ENCODE measurements around the gene ANKRD37. TPM values are rescaled to one million over a fixed set of nuclear protein-coding genes. Genes with fewer than 3 reads are reported as not detected.

ANKRD37 gene
- total and polyA plus RNA-seq, 3 donors from 2014 or later: 12.7 to 23.7 (median 19.6) TPM

GRCh38 chr4:185421366-185422124 lies 24.9 kb downstream of the ANKRD37 start:
- Histone ChIP-seq H3K4me1 (peaks cover 30% of the 10 kb centered on the region), H3K27ac (peak overlapping the region; percentile 6 to 60)
- intact Hi-C loops (cut with DNase I; ENCODE audit: low total_unique reads): no loop called here

DNA sequence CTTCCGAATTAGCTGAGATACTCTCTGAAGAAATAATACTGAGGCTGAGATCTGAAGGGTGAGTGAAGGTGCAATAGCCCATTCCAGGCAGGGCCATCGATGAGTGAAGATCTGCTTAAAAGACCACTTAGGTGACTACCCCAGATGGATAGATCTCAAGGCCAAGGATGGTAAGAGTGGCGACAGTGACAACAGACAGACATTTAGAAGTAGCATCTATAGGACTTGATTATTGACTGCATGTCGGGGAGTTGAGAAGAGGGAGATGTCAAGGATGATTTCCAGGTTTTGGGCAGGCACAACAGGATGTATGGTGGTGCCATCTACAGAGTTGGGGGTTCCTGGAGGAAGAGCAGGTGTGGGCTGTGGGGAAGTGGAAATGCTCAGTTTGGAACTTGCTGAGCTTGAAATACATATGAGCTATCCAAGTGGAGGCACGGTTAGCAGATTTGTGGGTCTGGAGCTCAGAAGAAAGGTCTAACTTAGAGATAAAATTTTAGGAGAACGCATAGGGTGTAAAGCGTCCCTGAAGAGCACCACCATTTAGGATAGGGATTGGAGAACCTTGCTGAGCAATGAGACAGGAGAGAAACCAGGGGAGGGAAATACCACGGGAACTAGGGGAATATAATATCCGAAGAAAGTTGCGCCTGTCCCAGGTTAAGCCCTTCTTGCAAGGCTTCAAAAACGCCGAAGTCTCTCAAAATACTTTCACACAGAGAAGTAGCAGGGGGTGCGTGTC lies 28.4 kb downstream of the ANKRD37 start:
- Histone ChIP-seq H3K9me3 (no peaks in the 10 kb centered on the region), H3K27me3 (no peaks in the 10 kb centered on the region), H3K36me3 (ENCODE audit: low read depth, missing control alignments) (no peaks in the 10 kb centered on the region), H3K4me1 (peaks cover 30% of the 10 kb centered on the region), H3K4me3 (peak overlapping the region; percentile 88 to 93), H3K27ac (peak overlapping the region; percentile 97 to 99)
- WGBS, 2 donors: 13% methylated on average over 12 of the region's 13 CpGs
- intact Hi-C loops (cut with DNase I; ENCODE audit: low total_unique reads): no loop called here
- TF ChIP-seq, protein P1, sequence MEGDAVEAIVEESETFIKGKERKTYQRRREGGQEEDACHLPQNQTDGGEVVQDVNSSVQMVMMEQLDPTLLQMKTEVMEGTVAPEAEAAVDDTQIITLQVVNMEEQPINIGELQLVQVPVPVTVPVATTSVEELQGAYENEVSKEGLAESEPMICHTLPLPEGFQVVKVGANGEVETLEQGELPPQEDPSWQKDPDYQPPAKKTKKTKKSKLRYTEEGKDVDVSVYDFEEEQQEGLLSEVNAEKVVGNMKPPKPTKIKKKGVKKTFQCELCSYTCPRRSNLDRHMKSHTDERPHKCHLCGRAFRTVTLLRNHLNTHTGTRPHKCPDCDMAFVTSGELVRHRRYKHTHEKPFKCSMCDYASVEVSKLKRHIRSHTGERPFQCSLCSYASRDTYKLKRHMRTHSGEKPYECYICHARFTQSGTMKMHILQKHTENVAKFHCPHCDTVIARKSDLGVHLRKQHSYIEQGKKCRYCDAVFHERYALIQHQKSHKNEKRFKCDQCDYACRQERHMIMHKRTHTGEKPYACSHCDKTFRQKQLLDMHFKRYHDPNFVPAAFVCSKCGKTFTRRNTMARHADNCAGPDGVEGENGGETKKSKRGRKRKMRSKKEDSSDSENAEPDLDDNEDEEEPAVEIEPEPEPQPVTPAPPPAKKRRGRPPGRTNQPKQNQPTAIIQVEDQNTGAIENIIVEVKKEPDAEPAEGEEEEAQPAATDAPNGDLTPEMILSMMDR (IDR thresholded peaks at IDR 0.05): no peak
- TF ChIP-seq POLR2A (IDR thresholded peaks at IDR 0.05): no peak
- DNase-seq: no peak

More at GRCh38 chr4:185421366-185422124, 24.9 kb downstream of the ANKRD37 start:
- TF ChIP-seq, protein P1 (IDR thresholded peaks at IDR 0.05): no peak
- no peak for TF ChIP-seq POLR2A (IDR thresholded peaks at IDR 0.05)
- Histone ChIP-seq H3K27me3 (no peaks in the 10 kb centered on the region), H3K4me3 (no peak overlapping the region), H3K36me3 (ENCODE audit: low read depth, missing control alignments) (no peaks in the 10 kb centered on the region), H3K9me3 (no peaks in the 10 kb centered on the region)
- 23 to 42% methylated on average over 2 of the region's 2 CpGs for WGBS, 2 donors
- DNase-seq: no peak

DNA sequence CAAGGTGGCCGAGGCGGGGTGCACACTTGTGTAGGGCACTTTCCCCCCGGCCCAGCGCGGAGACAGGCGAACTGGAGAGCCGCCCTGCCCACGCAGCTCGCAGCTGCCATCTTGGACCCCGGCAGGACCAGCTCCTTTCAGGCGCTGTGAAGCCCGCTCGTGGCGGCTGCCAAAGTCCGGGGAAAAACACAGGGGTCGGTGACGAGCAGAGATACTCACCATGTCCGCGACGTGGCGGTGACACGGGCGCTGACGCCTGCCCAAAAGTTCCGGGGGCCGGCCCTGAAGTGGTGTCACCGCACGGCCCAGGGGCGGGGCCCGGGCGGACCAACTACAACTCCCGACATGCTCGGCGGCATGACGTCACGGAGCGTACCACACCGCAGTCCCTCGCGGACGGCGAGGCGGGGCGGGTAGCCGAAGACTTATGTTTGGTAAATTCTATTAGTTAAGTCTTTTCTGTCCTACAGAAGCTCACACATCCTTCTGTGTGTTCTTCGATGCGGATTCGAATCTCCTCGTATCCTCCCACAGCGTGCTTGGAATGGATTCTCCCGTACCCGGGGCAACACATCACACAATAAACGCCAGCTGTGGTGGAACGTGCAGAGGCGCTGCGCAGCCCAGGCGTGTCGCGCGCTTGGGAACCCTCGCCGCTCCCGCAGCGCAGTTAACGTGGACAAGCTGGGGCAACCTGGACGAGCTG lies 29.2 kb downstream of the ANKRD37 start, which contains the start of gene UFSP2:
Gene UFSP2 (minus strand): TSS at position 318 of the 706 bp plus-strand sequence. CDS start 96 bp downstream, at position 222.
- Histone ChIP-seq H3K36me3 (ENCODE audit: low read depth, missing control alignments) (no peaks in the 10 kb centered on the region), H3K9me3 (no peaks in the 10 kb centered on the region), H3K27me3 (no peaks in the 10 kb centered on the region), H3K27ac (peak within 1 kb of the TSS; percentile 97 to 99), H3K4me1 (peaks cover 30% of the 10 kb centered on the region), H3K4me3 (peak within 1 kb of the TSS; percentile 88 to 93)
- WGBS, 2 donors: 0 to 1% methylated on average over 15 to 58 of the region's 66 CpGs
- DNase-seq: peak; percentile 92
- intact Hi-C loops (cut with DNase I; ENCODE audit: low total_unique reads): no loop called here
- TF ChIP-seq, protein P1 (IDR thresholded peaks at IDR 0.05): peak in 1 of 3 experiments; percentile 9
- peak; percentile 61 for TF ChIP-seq POLR2A (IDR thresholded peaks at IDR 0.05)

DNA sequence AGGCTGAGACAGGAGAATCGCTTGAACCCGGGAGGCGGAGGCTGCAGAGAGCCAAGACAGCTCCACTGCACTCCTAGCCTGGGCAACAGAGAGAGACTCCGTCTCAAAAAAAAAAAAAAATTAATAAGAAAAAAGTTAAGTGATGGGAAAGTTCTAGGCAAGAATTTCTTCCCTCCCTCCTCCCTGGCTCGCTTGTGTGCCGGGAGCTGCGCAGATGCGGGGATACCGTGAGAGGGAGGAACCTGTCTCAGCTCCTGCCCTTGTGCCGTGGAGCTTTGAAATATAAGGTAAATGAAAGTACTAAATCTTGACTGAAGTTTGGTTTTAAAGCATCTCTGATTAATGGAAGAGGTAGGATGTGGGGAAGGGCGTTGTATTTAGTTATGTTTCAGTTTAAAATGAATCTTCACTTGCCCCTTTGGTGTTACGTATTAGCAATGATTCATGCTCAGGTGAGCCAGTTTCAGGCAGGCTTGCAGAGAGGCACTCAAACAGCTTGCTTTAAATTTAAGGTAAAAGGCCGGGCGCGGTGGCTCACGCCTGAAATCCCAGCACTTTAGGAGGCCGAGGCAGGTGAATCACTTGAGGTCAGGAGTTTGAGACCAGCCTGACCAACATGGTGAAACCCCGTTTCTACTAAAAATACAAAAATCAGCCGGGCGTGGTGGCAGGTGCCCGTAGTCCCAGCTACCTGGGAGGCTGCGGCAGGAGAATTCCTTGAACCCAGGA lies 30.5 kb downstream of the ANKRD37 start:
- 64 to 72% methylated on average over 22 of the region's 22 CpGs for WGBS, 2 donors
- intact Hi-C loops (cut with DNase I; ENCODE audit: low total_unique reads): no loop called here
- Histone ChIP-seq H3K36me3 (ENCODE audit: low read depth, missing control alignments) (no peaks in the 10 kb centered on the region), H3K27ac (no peak overlapping the region), H3K4me3 (peak overlapping the region; percentile 0 to 18), H3K27me3 (no peaks in the 10 kb centered on the region), H3K4me1 (peaks cover 18% of the 10 kb centered on the region), H3K9me3 (no peaks in the 10 kb centered on the region)
- TF ChIP-seq, protein P1 (IDR thresholded peaks at IDR 0.05): no peak
- no peak for TF ChIP-seq POLR2A (IDR thresholded peaks at IDR 0.05)
- DNase-seq: no peak
